Measurements from ENCODE around the gene PRAME. TPM values are rescaled to one million over a fixed set of nuclear protein-coding genes. Genes with fewer than 3 reads are reported as not detected.

PRAME gene
- total RNA-seq, 4 donors from 2014 or later: 0.16 to 0.41 TPM; not detected in 2

DNA sequence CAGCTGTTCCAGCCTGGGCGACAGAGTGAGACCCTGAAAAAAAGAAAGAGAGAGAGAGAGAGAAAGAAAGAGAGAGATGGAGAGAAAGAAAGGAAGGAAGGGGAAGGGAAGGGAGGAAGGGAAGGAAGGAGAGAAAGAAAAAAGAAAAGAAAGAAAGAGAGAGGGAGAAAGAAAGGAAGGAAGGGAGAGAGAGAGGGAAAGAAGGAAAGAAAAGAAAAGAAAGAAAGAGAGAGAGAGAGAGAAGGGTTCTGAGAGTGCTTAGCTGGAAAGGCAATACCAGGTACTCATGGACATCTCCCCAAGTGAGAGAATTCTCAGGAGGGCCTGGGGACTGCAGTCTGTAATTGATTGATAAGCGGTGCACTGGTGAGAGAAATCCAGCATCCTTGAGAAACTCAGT is 12.8 kb upstream of the PRAME start:
- 57 to 89% methylated on average over 1 to 2 of the region's 2 CpGs for WGBS, 2 donors (ENCODE audit: low coverage in 1 of 2)
- intact Hi-C loops (cut with DNase I; ENCODE audit: low total_unique reads): no loop called here
- in situ Hi-C loops (cut with MboI; ENCODE audit: low pct_ligation_motif_present in 1 of 4, low pct_unique_long_range_greater_than_20kb in 1 of 4, low sequenced_read_pairs in 3 of 4): no loop called here

DNA sequence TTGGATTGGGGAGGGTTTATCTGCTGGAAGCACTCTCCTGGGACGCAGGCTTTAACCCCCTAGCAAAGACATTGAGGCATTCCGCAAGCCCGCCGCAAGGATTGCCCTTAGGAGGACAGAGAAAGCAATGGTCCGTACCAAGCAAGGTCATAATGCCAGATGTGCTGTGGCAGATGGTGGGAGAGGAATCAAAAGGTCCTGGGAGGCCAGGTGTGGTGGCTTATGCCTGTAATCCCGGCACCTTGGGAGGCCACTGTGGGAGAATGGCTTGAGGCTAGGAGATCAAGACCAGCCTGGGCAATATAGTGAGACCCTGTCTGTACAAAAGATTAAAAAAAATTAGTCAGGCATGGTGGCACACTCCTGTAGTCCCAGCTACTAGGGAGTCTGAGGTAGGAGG is 12.4 kb upstream of the PRAME start:
- no peaks in the 10 kb centered on the region for H3K9me3 ChIP-seq
- in situ Hi-C loops (cut with MboI; ENCODE audit: low pct_ligation_motif_present in 1 of 4, low pct_unique_long_range_greater_than_20kb in 1 of 4, low sequenced_read_pairs in 3 of 4): no loop called here
- H3K36me3 ChIP-seq: no peaks in the 10 kb centered on the region
- H3K4me1 ChIP-seq: no peaks in the 10 kb centered on the region
- no peak for TF ChIP-seq POLR2AphosphoS5 (IDR thresholded peaks at IDR 0.05)
- TF ChIP-seq POLR2A (IDR thresholded peaks at IDR 0.05): no peak
- TF ChIP-seq, protein P1, sequence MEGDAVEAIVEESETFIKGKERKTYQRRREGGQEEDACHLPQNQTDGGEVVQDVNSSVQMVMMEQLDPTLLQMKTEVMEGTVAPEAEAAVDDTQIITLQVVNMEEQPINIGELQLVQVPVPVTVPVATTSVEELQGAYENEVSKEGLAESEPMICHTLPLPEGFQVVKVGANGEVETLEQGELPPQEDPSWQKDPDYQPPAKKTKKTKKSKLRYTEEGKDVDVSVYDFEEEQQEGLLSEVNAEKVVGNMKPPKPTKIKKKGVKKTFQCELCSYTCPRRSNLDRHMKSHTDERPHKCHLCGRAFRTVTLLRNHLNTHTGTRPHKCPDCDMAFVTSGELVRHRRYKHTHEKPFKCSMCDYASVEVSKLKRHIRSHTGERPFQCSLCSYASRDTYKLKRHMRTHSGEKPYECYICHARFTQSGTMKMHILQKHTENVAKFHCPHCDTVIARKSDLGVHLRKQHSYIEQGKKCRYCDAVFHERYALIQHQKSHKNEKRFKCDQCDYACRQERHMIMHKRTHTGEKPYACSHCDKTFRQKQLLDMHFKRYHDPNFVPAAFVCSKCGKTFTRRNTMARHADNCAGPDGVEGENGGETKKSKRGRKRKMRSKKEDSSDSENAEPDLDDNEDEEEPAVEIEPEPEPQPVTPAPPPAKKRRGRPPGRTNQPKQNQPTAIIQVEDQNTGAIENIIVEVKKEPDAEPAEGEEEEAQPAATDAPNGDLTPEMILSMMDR (IDR thresholded peaks at IDR 0.05): no peak
- no peak for TF ChIP-seq EP300 (IDR thresholded peaks at IDR 0.05; ENCODE audit: low read depth)
- no peak overlapping the region for H3K27ac ChIP-seq
- 90% methylated on average over 6 of the region's 6 CpGs; no CpG with 5 or more reads in 1 of the 2 donors for WGBS, 2 donors (ENCODE audit: low coverage in 1 of 2)
- DNase-seq: no peak
- no peak overlapping the region for H3K4me3 ChIP-seq
- peaks cover 23% of the 10 kb centered on the region for H3K27me3 ChIP-seq
- intact Hi-C loops (cut with DNase I; ENCODE audit: low total_unique reads): no loop called here

More for the DNA sequence above, 12.8 kb upstream of the PRAME start:
- no peaks in the 10 kb centered on the region for H3K9me3 ChIP-seq
- H3K4me1 ChIP-seq: no peaks in the 10 kb centered on the region
- no peak overlapping the region for H3K27ac ChIP-seq
- no peaks in the 10 kb centered on the region for H3K36me3 ChIP-seq
- peaks cover 23% of the 10 kb centered on the region for H3K27me3 ChIP-seq
- DNase-seq: no peak
- no peak overlapping the region for H3K4me3 ChIP-seq
- TF ChIP-seq POLR2A (IDR thresholded peaks at IDR 0.05): no peak
- no peak for TF ChIP-seq EP300 (IDR thresholded peaks at IDR 0.05; ENCODE audit: low read depth)
- TF ChIP-seq, protein P1 (IDR thresholded peaks at IDR 0.05): no peak

DNA sequence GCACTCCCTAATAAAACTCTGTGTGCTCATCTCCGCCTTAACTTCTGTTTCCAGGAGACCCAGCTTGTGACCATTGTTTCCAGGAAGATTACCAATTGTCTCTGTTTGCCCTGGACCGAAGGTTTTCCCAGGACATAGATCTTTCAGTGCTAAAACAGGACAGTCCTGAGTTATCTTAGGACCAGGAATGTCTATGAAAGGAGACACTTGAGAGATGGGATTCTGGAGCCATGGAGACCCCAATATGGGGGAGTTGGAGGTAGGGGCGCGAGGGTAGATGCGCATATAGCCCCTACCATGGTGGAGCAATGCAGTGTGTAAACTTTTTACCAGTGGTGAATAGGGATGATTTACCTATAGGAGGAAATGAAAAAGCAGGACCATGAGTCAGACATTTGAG is 10.2 kb upstream of the PRAME start:
- no peak overlapping the region for H3K27ac ChIP-seq
- H3K36me3 ChIP-seq: no peaks in the 10 kb centered on the region
- no peak overlapping the region for H3K4me3 ChIP-seq
- H3K9me3 ChIP-seq: no peaks in the 10 kb centered on the region
- no peak for DNase-seq
- intact Hi-C loops (cut with DNase I; ENCODE audit: low total_unique reads): no loop called here
- H3K4me1 ChIP-seq: no peaks in the 10 kb centered on the region
- in situ Hi-C loops (cut with MboI; ENCODE audit: low pct_ligation_motif_present in 1 of 4, low pct_unique_long_range_greater_than_20kb in 1 of 4, low sequenced_read_pairs in 3 of 4): no loop called here
- peaks cover 23% of the 10 kb centered on the region for H3K27me3 ChIP-seq
- TF ChIP-seq EP300 (IDR thresholded peaks at IDR 0.05; ENCODE audit: low read depth) (no peak), POLR2AphosphoS5 (IDR thresholded peaks at IDR 0.05) (no peak), POLR2A (IDR thresholded peaks at IDR 0.05) (no peak)
- TF ChIP-seq, protein P1 (IDR thresholded peaks at IDR 0.05): no peak
- 73 to 88% methylated on average over 4 to 5 of the region's 5 CpGs for WGBS, 2 donors (ENCODE audit: low coverage in 1 of 2)

DNA sequence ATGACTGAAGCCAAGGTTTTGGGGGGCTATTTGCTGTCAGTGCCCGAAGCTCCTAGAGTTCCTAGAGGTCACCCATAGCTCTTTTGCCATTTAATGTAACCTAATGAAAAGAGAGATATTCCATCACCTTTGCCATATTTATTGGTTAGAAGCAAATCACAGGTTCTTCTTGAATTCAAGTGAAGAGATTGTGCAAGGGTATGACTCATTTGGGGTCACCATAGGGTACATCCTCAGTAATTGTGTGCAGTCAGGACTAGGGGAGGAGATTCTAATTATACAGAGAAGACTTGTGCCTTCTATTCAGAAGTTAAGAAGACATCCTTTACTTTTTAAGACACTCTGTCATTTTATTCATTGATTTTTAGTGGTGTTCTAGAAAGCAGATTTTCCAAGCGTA is 6.9 kb upstream of the PRAME start:
- intact Hi-C loops (cut with DNase I; ENCODE audit: low total_unique reads) (no loop called here), in situ Hi-C loops (cut with MboI; ENCODE audit: low pct_ligation_motif_present in 1 of 4, low pct_unique_long_range_greater_than_20kb in 1 of 4, low sequenced_read_pairs in 3 of 4) (no loop called here)
- TF ChIP-seq EP300 (IDR thresholded peaks at IDR 0.05; ENCODE audit: low read depth) (no peak), POLR2AphosphoS5 (IDR thresholded peaks at IDR 0.05) (no peak), POLR2A (IDR thresholded peaks at IDR 0.05) (no peak)
- TF ChIP-seq, protein P1 (IDR thresholded peaks at IDR 0.05): no peak
- Histone ChIP-seq H3K36me3 (no peaks in the 10 kb centered on the region), H3K27ac (no peak overlapping the region), H3K9me3 (no peaks in the 10 kb centered on the region), H3K27me3 (peaks cover 23% of the 10 kb centered on the region), H3K4me3 (no peak overlapping the region), H3K4me1 (no peaks in the 10 kb centered on the region)
- DNase-seq: no peak
- 88 to 100% methylated on average over 1 to 2 of the region's 2 CpGs for WGBS, 2 donors (ENCODE audit: low coverage in 1 of 2)
